Colon (tissue), 2 donors: ENCODE results near the gene IRX5.

Experiments used
- FAIRE-seq: peaks from 2 replicates; lab custom pipeline; 2012; peaks lifted over from hg19 to GRCh38; lab: Jason Lieb, UNC
- donor health status: control.
- donor health status: control.

Gene IRX5

DNA sequence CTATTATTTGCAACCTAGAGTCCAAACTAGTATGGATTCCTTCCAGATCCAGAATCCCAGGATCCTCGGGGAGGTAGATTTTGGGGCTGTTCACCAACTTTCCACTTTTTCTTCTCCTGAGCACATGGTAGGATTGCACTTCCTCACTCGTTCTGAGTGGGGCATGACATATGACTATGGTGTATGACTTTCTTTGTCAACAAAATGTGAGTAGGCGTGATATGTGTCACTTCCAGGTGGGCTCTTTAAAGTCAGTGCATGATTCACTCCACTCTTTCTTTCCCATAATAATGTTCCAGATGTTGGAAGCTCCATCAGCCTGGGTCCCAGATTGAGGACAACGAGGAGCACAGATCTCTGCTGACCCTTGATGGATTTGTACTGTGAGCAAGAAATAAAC, 21.5 kb downstream of the IRX5 start:
- no peak for FAIRE-seq

DNA sequence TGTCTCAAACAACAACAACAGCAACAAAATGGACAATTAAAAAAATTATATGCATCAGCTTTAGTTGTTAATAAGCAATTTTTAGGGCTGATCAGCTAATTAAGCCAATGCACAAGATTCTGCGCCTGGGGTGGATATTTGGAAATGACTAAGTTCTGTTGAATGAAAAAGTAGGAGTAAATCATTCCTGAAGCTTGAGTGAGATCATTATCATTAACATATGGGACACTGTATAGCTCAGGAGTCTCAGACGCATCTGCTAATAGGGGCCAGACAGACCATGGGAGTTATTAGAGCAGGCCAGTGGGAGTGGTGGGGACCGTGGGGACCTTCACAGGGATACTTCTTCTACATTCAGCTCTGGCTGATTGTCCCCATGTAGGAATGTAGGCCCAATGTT, 22.8 kb downstream of the IRX5 start:
- no peak for FAIRE-seq

DNA sequence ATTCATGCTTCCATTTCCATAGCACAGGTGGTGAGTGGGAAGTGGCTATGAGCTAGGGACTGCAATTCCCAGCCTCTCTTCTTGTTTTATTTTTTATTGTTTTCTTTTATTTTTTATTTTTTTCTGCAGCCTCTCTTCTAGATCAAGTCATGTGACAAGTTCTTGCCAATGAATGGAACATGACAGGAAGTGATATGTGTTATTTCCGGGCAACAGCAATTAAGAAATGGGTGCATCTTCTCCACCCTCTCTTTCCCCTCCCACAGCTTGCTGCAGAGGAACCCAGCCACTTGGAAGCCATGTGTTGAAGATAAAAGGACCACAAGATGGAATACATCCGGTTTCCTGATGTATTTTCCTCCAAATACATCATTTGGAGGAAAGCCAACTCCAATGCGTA, 23.6 kb downstream of the IRX5 start:
- no peak for FAIRE-seq

DNA sequence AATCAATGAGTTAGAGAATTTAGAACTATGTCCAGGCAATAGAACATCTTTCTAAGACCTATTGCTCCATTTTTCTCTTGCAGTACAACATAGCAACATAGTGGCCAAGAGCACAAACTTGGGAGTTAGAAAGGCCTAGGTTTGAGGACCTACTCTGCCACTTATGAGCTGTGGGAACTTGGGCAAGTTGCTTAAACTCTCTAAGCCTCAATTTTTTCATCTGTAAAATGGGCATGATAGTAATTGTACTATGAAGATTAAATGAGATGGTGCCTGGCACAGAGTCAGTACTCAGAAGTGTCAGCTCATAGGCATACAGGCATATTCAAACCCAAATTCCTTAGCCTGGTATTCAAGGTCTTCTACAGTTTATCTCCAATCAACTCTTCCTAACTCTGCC, 25.1 kb downstream of the IRX5 start:
- FAIRE-seq = no peak

GRCh38 chr16:54957403-54958166, 26.9 kb downstream of the IRX5 start:
- FAIRE-seq = no peak

DNA sequence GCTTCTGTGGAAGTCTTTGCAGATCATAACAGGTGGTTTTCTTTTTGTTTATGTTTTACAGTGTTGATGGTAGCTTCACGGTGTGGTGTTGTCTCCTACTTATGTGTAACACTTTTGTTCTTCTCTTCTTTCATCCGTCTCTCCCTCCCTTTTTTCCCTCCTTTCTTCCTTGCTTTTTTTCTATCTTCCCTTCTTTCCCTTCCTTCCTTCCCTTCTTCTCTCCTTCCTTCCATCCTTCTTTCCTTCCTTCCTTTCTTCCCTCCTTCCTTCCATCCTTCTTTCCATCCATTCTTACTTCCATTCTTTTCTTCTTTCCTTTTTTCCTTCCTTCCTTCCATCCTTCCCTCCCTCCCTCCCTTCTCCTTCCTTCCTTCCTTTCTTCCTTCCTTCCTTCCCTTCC, 31.4 kb downstream of the IRX5 start:
- FAIRE-seq = no peak

DNA sequence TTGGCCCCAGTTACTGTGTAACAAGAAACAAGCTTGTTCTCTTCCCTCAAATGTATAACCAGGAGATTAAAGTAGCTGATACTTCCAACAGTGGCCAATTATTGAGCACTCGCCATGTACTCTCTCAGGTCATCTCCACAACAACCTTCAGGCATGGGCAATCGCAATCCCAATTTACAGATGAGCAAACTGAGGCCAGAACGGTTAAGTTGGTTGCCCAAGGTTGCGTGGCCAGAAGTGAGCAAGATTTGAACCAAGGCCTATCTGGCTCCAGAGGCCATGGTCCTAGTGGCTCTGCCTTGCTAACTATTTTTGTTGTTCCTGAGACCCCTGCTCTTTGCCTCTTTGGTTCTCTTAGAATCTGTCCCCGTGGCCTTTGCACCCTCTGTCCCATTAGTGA, 33.6 kb downstream of the IRX5 start:
- FAIRE-seq = no peak

- no peak for FAIRE-seq
Measured at GRCh38 chr16:54965464-54965863, 34.8 kb downstream of the IRX5 start.

DNA sequence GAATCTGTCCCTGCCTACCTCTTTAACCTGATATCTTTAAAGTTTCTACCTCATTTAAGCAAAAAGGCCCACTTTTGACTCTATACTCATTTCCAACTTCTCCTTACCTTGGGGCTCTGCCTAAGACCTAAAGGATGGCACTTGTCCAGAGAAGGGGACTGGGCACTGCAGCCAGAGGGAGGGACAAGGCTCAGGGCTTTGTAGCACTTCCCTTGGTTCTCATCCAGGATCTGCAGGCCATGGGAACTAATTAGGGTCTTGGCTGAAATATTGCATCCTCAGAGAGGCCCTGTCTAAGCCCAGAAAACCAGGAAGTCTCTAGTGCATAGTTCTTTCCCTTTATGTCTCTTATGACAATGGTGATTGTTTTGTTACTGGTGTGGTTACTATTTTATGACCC, 37.3 kb downstream of the IRX5 start:
- no peak for FAIRE-seq

DNA sequence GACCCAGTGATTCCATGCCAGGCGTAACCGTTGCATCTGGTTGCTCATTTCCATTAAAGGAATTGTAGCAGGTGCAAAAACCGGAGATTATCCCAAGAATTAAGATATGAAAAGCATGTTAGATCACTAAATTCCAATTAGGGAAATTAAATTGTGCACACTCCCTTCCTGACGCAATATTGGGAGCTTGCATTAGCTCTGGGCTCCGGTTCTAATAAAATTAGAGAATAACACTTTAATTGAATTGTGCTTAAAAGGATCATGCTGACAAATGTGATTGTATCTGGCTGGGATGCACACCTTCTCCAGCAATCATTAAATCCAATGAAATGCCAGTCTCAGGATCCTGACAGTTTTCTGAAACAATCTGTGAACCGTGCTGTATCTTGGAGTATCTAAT, 38.1 kb downstream of the IRX5 start:
- FAIRE-seq = no peak

DNA sequence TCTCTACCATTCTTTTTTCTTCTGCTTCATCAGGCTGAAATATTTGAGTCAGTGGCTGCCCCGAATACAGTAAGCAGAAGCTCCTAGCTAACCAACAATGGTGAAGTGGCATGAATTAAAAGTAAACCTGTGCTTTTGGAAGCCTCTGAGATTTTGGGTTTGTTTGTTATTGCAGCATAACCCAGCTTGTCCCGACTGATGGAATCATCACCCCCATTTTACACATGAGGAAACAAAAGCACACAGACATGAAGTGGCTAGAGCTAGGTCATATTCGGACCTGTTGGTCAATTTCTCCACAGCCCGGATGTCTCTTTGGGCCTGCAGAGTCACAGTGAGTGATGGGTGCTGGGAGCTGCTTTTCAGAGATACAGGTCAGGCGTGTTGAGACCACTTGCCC, 39.4 kb downstream of the IRX5 start:
- FAIRE-seq = no peak

DNA sequence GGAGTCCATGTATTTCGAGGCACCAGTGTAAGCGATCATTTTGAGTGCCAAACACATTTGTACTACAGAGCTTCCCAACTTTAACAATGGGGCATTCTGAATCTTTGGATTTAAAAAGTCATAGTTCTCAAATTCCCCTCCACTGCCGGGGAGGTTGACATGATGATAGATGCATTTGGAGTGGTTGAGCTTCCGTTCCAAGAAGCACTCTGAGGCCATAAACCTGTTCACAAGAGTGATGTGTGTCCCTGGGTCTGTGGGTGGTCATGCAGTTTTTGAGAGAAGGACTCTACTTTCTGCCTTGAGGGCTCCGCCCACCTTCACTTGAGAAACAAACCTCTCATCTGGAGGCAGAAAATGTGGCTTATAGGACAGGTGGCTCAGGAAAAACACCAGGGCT, 43.7 kb downstream of the IRX5 start:
- no peak for FAIRE-seq

- no peak for FAIRE-seq
Measured at GRCh38 chr16:54976651-54977200, 46.1 kb downstream of the IRX5 start.

DNA sequence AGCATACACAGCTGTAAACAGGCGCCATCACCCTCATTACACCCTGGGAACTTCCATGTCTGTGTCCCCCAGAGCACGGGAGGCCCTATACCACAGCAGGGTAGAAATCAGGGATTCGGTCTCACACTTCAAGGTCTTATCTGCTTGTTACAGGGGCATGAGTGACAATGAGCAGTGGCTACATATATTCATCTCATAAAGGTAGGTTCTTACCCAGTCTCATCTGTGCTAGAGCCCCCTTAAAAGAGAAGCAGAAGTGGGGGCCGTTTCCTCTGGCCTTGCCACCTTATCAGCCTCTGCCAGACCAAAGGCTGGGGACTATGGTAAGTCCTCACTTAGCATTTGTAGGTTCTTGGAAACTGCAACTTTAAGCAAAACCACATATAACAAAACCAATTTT, 46.5 kb downstream of the IRX5 start:
- FAIRE-seq = no peak

GRCh38 chr16:54980821-54981220, 50.2 kb downstream of the IRX5 start:
- FAIRE-seq = no peak
